Transverse colon (tissue), 3 donors: Measurements from ENCODE around the gene ENPP7.

Source experiments
- EP300 ChIP-seq: sonication (generic); formaldehyde crosslinking; IDR thresholded peaks from one replicate; pipeline ENCODE4 v1.6.1; 2017; ENCODE audit warnings: antibody characterized with exemption, low read depth
- TF ChIP-seq, protein P1 (sequence below), 5 experiments: fragments of 200-600 bp in 3 of 5; fragments of 450-650 bp in 2 of 5; sonication (generic) in 3 of 5; IDR thresholded peaks; 1 replicate in 2 of 5; 2 replicates in 3 of 5; pipeline ENCODE4 v1.5.1; 2016 to 2017; ENCODE audit warnings: antibody characterized with exemption in 5 of 5, inconsistent platforms in 3 of 5, mild to moderate bottlenecking in 2 of 5, moderate library complexity in 1 of 5

DNA sequence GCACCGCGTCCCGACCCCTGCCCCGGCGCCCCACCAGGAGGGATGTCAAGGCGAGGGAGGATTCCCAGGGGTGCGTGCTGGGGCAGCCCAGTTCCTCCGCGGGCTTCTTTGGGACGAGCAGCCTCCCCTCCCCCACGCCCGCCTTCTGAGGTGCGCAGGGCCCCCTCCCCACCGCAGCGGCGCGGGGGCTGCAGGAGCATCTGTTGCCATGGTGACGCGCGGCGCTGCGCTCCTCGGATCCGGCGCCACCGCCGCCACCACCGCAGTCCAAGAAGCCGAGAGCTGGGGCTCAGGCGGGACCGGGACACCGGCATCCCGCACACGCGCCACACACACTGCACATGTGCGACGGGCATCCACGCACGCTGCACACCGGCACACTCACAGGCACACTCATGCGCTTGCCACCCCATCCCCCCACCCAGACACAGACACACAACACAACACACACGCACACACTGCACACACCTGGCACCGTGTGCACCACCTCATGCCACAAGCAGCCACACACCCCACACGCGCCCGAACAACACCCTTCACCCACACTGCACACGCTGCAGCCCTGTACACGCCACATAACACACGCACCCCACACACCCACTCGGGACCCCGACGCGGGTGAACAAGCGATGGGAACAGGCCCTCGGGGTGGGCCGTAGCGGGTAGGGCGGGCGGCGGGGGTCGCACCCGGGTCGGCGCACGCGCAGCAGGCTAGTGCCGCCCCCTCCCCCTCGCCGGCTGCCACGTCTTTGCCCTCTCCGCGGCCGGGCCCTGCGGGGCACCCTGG, 17.0 kb downstream of the ENPP7 start:
- TF ChIP-seq, protein P1, sequence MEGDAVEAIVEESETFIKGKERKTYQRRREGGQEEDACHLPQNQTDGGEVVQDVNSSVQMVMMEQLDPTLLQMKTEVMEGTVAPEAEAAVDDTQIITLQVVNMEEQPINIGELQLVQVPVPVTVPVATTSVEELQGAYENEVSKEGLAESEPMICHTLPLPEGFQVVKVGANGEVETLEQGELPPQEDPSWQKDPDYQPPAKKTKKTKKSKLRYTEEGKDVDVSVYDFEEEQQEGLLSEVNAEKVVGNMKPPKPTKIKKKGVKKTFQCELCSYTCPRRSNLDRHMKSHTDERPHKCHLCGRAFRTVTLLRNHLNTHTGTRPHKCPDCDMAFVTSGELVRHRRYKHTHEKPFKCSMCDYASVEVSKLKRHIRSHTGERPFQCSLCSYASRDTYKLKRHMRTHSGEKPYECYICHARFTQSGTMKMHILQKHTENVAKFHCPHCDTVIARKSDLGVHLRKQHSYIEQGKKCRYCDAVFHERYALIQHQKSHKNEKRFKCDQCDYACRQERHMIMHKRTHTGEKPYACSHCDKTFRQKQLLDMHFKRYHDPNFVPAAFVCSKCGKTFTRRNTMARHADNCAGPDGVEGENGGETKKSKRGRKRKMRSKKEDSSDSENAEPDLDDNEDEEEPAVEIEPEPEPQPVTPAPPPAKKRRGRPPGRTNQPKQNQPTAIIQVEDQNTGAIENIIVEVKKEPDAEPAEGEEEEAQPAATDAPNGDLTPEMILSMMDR (IDR thresholded peaks at IDR 0.05) = no peak
- no peak for TF ChIP-seq EP300
